GM23338 (cell line): Measurements from ENCODE around the gene RABIF. TPM values are rescaled to one million over a fixed set of nuclear protein-coding genes. Genes with fewer than 3 reads are reported as not detected.
"Not testable (repeated sequence)": the region's sequence is repeated elsewhere in the genome, so short reads cannot be mapped to it uniquely, and the experiment has no call there.

Source experiments
- ATAC-seq: fragments of 200-7000 bp; cut with Tn5 transposase; 3 replicates; pipeline ENCODE4 v1.9.1; 2020
- DNase-seq: peaks from one replicate; pipeline ENCODE4 v3.0.0-alpha.2; 2015; ENCODE audit warnings: low spot score
- H2AFZ ChIP-seq: fragments of 200-600 bp; sonication (generic); 2 replicates; pipeline ENCODE4 v1.8.0; 2016; ENCODE audit warnings: antibody characterized with exemption, mild to moderate bottlenecking, moderate library complexity
- H3F3A ChIP-seq: fragments of 200-600 bp; sonication (generic); replicated peaks from 2 replicates; pipeline ENCODE4 v1.8.0; 2017; ENCODE audit warnings: antibody characterized with exemption, mixed run types, low read depth
- H3K27ac ChIP-seq: fragments of 200-600 bp; sonication (generic); 2 replicates; pipeline ENCODE4 v1.6.1; 2016; ENCODE audit warnings: low read depth
- H3K27me3 ChIP-seq: fragments of 200-600 bp; sonication (generic); 2 replicates; pipeline ENCODE4 v1.8.0; 2016; ENCODE audit warnings: mild to moderate bottlenecking, mixed run types, moderate library complexity; ENCODE audit not compliant: insufficient read depth
- H3K36me3 ChIP-seq: fragments of 200-600 bp; sonication (generic); 2 replicates; pipeline ENCODE4 v1.8.0; 2016; ENCODE audit warnings: mild to moderate bottlenecking; ENCODE audit not compliant: insufficient read depth
- H3K4me1 ChIP-seq: fragments of 200-600 bp; sonication (generic); 2 replicates; pipeline ENCODE4 v1.8.0; 2016; ENCODE audit warnings: mild to moderate bottlenecking, moderate library complexity; ENCODE audit not compliant: insufficient read depth
- H3K4me2 ChIP-seq: fragments of 200-600 bp; sonication (generic); 2 replicates; pipeline ENCODE4 v1.7.1; 2017; ENCODE audit warnings: mixed run types
- H3K4me3 ChIP-seq: fragments of 200-600 bp; sonication (generic); 2 replicates; pipeline ENCODE4 v1.6.1; 2016; ENCODE audit warnings: mixed run types
- H3K79me2 ChIP-seq: fragments of 200-600 bp; sonication (generic); replicated peaks from 2 replicates; pipeline ENCODE4 v1.8.0; 2017; ENCODE audit warnings: mild to moderate bottlenecking; ENCODE audit not compliant: insufficient read depth
- H3K9me2 ChIP-seq: fragments of 200-600 bp; sonication (generic); 2 replicates; pipeline ENCODE4 v1.8.0; 2017; ENCODE audit not compliant: insufficient read depth
- H4K20me1 ChIP-seq: fragments of 200-600 bp; sonication (generic); replicated peaks from 2 replicates; pipeline ENCODE4 v1.8.0; 2017; ENCODE audit warnings: mild to moderate bottlenecking; ENCODE audit not compliant: insufficient read depth
- H3K27ac Mint-ChIP-seq: 2 replicates; pipeline ENCODE4 v1.8.0; 2020; ENCODE audit warnings: inconsistent platforms, mild to moderate bottlenecking, moderate library complexity, mixed read lengths
- H3K27me3 Mint-ChIP-seq: 3 replicates; pipeline ENCODE4 v1.8.0; 2022; ENCODE audit warnings: low read depth, mild to moderate bottlenecking, moderate library complexity, mixed read lengths, inconsistent platforms; ENCODE audit not compliant: insufficient read depth, poor library complexity
- H3K36me3 Mint-ChIP-seq: 3 replicates; pipeline ENCODE4 v1.8.0; 2021; ENCODE audit warnings: low read depth, mild to moderate bottlenecking, inconsistent platforms, moderate library complexity, mixed read lengths
- H3K4me1 Mint-ChIP-seq: 3 replicates; pipeline ENCODE4 v1.8.0; 2020; ENCODE audit warnings: mild to moderate bottlenecking, inconsistent platforms, mixed read lengths
- H3K4me3 Mint-ChIP-seq: 3 replicates; pipeline ENCODE4 v1.8.0; 2021; ENCODE audit warnings: moderate library complexity, mild to moderate bottlenecking, inconsistent platforms, mixed read lengths
- H3K9me3 Mint-ChIP-seq: 3 replicates; pipeline ENCODE4 v1.8.0; 2020; ENCODE audit warnings: moderate library complexity, mild to moderate bottlenecking, inconsistent platforms, mixed read lengths
- ETS1 ChIP-seq: IDR thresholded peaks from 2 replicates; pipeline ENCODE4 v1.6.1; 2016; ENCODE audit warnings: antibody characterized with exemption
- JUNB ChIP-seq: IDR thresholded peaks from one replicate; pipeline ENCODE4 v1.6.1; 2016; ENCODE audit warnings: antibody characterized with exemption; ENCODE audit not compliant: unreplicated experiment
- POLR2AphosphoS5 ChIP-seq: IDR thresholded peaks from 2 replicates; pipeline ENCODE4 v1.6.1; 2016; ENCODE audit warnings: antibody characterized with exemption, low read depth
- REST ChIP-seq: IDR thresholded peaks from one replicate; pipeline ENCODE4 v1.6.1; 2018; ENCODE audit warnings: antibody characterized with exemption; ENCODE audit not compliant: unreplicated experiment
- STAT1 ChIP-seq: IDR thresholded peaks from one replicate; pipeline ENCODE4 v1.6.1; 2016; ENCODE audit warnings: antibody characterized with exemption; ENCODE audit not compliant: unreplicated experiment
- ZNF114 ChIP-seq: fragments of 250-450 bp; sonication (Bioruptor Pico); IDR thresholded peaks from 2 replicates; pipeline ENCODE4 v1.5.0; 2020; ENCODE audit warnings: mild to moderate bottlenecking, moderate library complexity
- ZNF331 ChIP-seq: fragments of 250-450 bp; sonication (Bioruptor Pico); IDR thresholded peaks from 2 replicates; pipeline ENCODE4 v1.5.0; 2020; ENCODE audit warnings: low read depth, mild to moderate bottlenecking, moderate library complexity
- ZNF462 ChIP-seq: fragments of 250-450 bp; sonication (Bioruptor Pico); IDR thresholded peaks from 2 replicates; pipeline ENCODE4 v1.5.0; 2020; ENCODE audit warnings: mild to moderate bottlenecking, moderate library complexity
- polyA plus RNA-seq: library from polyadenylated mRNA; unstranded; fragments of >200 nt; fragmentation: Nextera tagmentation; extraction: Ambion mirVana; gene quantifications from 2 replicates; pipeline ENCODE4 v1.2.1, GENCODE V29; 2016
- total RNA-seq: library from RNA; depleted of rRNA; stranded (reverse); fragments of >200 nt; shearing (Covaris generic); gene quantifications from 2 replicates; pipeline ENCODE4 v1.2.3, GENCODE V29; 2014

RABIF gene
- total and polyA plus RNA-seq, 2 experiments from 2014 or later = 4.9 to 7.6 TPM

- TF ChIP-seq JUNB (no peak), POLR2AphosphoS5 (no peak), ZNF462 (CRISPR knock-in tag) (no peak), STAT1 (no peak)
Observed at GRCh38 chr1:202905331-202905730, 16.4 kb upstream of the RABIF start (continued).

GRCh38 chr1:202903808-202904207 lies 14.9 kb upstream of the RABIF start:
- H3K27me3 ChIP-seq, H2AFZ ChIP-seq, H3K79me2 ChIP-seq, H3K9me3 Mint-ChIP-seq, H3K27ac Mint-ChIP-seq, H3K4me1 ChIP-seq, H3K9me2 ChIP-seq, H3K27me3 Mint-ChIP-seq, H3K4me3 Mint-ChIP-seq, H3K4me2 ChIP-seq, H3K4me3 ChIP-seq, DNase-seq, H3K27ac ChIP-seq, H3K36me3 Mint-ChIP-seq, H3F3A ChIP-seq, H4K20me1 ChIP-seq, H3K4me1 Mint-ChIP-seq, ATAC-seq: not testable (repeated sequence)
- peaks cover 12% of the 10 kb centered on the region for H3K36me3 ChIP-seq

GRCh38 chr1:202901555-202901954 lies 12.6 kb upstream of the RABIF start:
- Mint-ChIP-seq H3K36me3 (peaks cover 3% of the 10 kb centered on the region), H3K9me3 (no peaks in the 10 kb centered on the region), H3K27me3 (peaks cover 4% of the 10 kb centered on the region), H3K27ac (no peak overlapping the region), H3K4me3 (no peak overlapping the region), H3K4me1 (no peaks in the 10 kb centered on the region)
- DNase-seq (no peak), ATAC-seq (no peak)
- Histone ChIP-seq H3K4me2 (no peak overlapping the region), H3K4me3 (no peak overlapping the region), H4K20me1 (no peaks in the 10 kb centered on the region; the same call in 1 of the 2 replicates), H3K27ac (no peak overlapping the region), H3K79me2 (no peaks in the 10 kb centered on the region), H2AFZ (no peak overlapping the region), H3F3A (no peaks in the 10 kb centered on the region), H3K36me3 (peaks cover 6% of the 10 kb centered on the region; the same call in 1 of the 2 replicates), H3K9me2 (no peaks in the 10 kb centered on the region), H3K4me1 (no peaks in the 10 kb centered on the region), H3K27me3 (no peaks in the 10 kb centered on the region)
- TF ChIP-seq ZNF331 (no peak), STAT1 (no peak), REST (no peak), ZNF114 (CRISPR knock-in tag) (no peak), ETS1 (no peak), POLR2AphosphoS5 (no peak)
